ENCODE measurements around the gene MRAS. TPM values are rescaled to one million over a fixed set of nuclear protein-coding genes. Genes with fewer than 3 reads are reported as not detected.

MRAS gene
- total and polyA plus RNA-seq, 2 of the 13 experiments (the other 11 are each of a cell fraction or from before 2014, with no cell fraction given) = 8.8 to 36.2 TPM

DNA sequence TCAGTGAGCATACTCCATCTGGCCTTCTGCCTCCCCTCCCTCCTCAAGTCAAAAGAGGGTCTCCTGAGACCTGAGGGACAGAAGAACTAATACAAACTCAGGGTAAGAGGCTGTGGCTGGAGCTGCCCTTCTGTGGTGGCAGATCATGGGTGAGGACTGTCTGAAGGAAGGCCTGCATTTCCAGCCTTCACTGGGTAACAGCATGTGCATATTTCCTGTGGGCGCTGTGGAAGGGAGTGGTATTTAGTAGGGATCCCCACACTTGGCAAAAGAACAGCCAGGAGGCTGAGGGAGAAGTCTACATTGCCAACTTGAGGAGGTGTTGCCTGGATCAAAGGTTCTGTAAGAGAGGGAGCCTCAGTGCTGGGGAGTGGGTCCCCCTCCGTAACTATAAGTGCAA, 75.9 kb downstream of the MRAS start:
- H3K4me2 ChIP-seq (ENCODE audit: low read depth, low read length) = no peak overlapping the region
- no peak overlapping the region for H3K27ac ChIP-seq (ENCODE audit: extremely low read length, insufficient read depth, low read length)
- no peaks in the 10 kb centered on the region for H3K4me1 ChIP-seq (ENCODE audit: insufficient read depth, low read length)
- TF ChIP-seq DNMT1 (CRISPR knock-in tag; IDR thresholded peaks at IDR 0.05) (no peak), IKZF1 (IDR thresholded peaks at IDR 0.05) (no peak), SMYD3 (CRISPR knock-in tag; IDR thresholded peaks at IDR 0.05) (no peak), ATF7-NPFF (CRISPR knock-in tag; IDR thresholded peaks at IDR 0.05; ENCODE audit: low read depth) (no peak), ADNP (CRISPR knock-in tag; IDR thresholded peaks at IDR 0.05) (no peak), ZNF737 (CRISPR knock-in tag; IDR thresholded peaks at IDR 0.05; ENCODE audit: borderline replicate concordance) (no peak), NCOR1 (IDR thresholded peaks at IDR 0.05; ENCODE audit: borderline replicate concordance, low read length) (no peak), ZNF33A (CRISPR knock-in tag; IDR thresholded peaks at IDR 0.05; ENCODE audit: borderline replicate concordance) (no peak), HNRNPL (IDR thresholded peaks at IDR 0.05; ENCODE audit: low read depth, low read length) (no peak)
- TF ChIP-seq, protein P1, sequence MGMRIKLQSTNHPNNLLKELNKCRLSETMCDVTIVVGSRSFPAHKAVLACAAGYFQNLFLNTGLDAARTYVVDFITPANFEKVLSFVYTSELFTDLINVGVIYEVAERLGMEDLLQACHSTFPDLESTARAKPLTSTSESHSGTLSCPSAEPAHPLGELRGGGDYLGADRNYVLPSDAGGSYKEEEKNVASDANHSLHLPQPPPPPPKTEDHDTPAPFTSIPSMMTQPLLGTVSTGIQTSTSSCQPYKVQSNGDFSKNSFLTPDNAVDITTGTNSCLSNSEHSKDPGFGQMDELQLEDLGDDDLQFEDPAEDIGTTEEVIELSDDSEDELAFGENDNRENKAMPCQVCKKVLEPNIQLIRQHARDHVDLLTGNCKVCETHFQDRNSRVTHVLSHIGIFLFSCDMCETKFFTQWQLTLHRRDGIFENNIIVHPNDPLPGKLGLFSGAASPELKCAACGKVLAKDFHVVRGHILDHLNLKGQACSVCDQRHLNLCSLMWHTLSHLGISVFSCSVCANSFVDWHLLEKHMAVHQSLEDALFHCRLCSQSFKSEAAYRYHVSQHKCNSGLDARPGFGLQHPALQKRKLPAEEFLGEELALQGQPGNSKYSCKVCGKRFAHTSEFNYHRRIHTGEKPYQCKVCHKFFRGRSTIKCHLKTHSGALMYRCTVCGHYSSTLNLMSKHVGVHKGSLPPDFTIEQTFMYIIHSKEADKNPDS (CRISPR knock-in tag; IDR thresholded peaks at IDR 0.05) = no peak
- TF ChIP-seq, protein P2, sequence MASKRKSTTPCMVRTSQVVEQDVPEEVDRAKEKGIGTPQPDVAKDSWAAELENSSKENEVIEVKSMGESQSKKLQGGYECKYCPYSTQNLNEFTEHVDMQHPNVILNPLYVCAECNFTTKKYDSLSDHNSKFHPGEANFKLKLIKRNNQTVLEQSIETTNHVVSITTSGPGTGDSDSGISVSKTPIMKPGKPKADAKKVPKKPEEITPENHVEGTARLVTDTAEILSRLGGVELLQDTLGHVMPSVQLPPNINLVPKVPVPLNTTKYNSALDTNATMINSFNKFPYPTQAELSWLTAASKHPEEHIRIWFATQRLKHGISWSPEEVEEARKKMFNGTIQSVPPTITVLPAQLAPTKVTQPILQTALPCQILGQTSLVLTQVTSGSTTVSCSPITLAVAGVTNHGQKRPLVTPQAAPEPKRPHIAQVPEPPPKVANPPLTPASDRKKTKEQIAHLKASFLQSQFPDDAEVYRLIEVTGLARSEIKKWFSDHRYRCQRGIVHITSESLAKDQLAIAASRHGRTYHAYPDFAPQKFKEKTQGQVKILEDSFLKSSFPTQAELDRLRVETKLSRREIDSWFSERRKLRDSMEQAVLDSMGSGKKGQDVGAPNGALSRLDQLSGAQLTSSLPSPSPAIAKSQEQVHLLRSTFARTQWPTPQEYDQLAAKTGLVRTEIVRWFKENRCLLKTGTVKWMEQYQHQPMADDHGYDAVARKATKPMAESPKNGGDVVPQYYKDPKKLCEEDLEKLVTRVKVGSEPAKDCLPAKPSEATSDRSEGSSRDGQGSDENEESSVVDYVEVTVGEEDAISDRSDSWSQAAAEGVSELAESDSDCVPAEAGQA (IDR thresholded peaks at IDR 0.05; ENCODE audit: low read depth) = no peak
- TF ChIP-seq, protein P2 (CRISPR knock-in tag; IDR thresholded peaks at IDR 0.05; ENCODE audit: borderline replicate concordance) = no peak
- no peak overlapping the region for H3K9ac ChIP-seq (ENCODE audit: insufficient read depth, low read depth, low read length)
- H3K27me3 ChIP-seq (ENCODE audit: control insufficient read depth in 1 of 2, insufficient read depth in 2 of 2, low read length in 2 of 2) = no peaks in the 10 kb centered on the region
- BruUV-seq (replicated peaks) = no TSS peak
- no peak for DNase-seq (ENCODE audit: low spot score)
- H3K79me2 ChIP-seq (ENCODE audit: insufficient read depth, low read length) = no peaks in the 10 kb centered on the region
- intact Hi-C loops (cut with micrococcal nuclease; ENCODE audit: unreplicated experiment) (loop anchor here (10.0 kb wide), 1 partner anchor 240 kb away; the partner anchor contains the start of gene ARMC8), in situ Hi-C loops (cut with HindIII; ENCODE audit: extremely low pct_ligation_motif_present, low pct_unique_long_range_greater_than_20kb) (no loop called here)
- no peak; the same call in 2 of the 3 replicates for ATAC-seq
- 50% methylated on average over 2 of the region's 2 CpGs for WGBS (ENCODE audit: low lambda C conversion rate)
- H3K36me3 ChIP-seq (replicated peaks in 1 of 2; ENCODE audit: control insufficient read depth in 1 of 2, insufficient read depth in 2 of 2, low read length in 2 of 2) = no peaks in the 10 kb centered on the region
- H3K4me3 ChIP-seq (replicated peaks in 1 of 3; ENCODE audit: insufficient read depth in 1 of 3, low read depth in 2 of 3, low read length in 3 of 3) = no peak overlapping the region
- H3K9me3 ChIP-seq (ENCODE audit: low read length) = no peaks in the 10 kb centered on the region
- no peaks in the 10 kb centered on the region for H4K20me1 ChIP-seq (ENCODE audit: insufficient read depth, low read length)
- no peak overlapping the region for H2AFZ ChIP-seq (ENCODE audit: low read length)
- FAIRE-seq = no peak
- CTCF ChIA-PET (ENCODE audit: low intra/inter-chr PET ratio, low total read pairs) = no interaction called here
- POLR2A ChIA-PET = no interaction called here
